ENCODE measurements around the gene LDHAL6A. TPM values are rescaled to one million over a fixed set of nuclear protein-coding genes. Genes with fewer than 3 reads are reported as not detected.

The LDHAL6A gene
- total RNA-seq, 2 donors from 2014 or later, result not detected

DNA sequence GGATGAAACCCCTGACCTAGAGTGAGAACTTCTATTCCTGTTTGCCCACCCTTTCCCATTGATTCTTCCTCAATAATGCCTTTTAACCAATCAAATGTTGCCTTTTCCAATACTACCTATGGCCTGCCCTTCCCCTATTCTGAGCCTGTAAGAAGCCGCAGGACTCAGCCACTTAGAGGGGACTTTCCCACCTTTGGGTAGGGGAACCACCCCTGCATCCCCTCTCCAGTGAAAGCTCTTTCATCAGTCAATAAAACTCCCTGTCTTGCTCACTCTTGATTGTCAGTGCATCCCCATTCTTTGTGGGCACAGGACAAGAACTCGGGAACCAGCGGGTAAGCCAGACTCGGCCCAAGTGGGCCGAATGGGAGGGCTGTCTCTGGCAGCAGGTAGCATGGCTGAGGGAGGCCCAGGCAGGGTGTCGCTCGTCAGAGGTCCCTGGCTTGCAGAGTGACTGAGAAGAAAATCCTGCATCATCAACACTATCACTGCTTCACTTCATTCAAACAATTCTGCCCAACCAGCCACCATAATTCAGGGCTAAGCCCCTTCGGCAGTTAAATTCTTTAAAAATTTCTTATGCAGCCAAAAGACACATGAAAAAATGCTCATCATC, 30.4 kb downstream of the LDHAL6A start:
- ATAC-seq, result no peak
- intact Hi-C loops (cut with DNase I, micrococcal nuclease), result no loop called here
- no peak for DNase-seq

DNA sequence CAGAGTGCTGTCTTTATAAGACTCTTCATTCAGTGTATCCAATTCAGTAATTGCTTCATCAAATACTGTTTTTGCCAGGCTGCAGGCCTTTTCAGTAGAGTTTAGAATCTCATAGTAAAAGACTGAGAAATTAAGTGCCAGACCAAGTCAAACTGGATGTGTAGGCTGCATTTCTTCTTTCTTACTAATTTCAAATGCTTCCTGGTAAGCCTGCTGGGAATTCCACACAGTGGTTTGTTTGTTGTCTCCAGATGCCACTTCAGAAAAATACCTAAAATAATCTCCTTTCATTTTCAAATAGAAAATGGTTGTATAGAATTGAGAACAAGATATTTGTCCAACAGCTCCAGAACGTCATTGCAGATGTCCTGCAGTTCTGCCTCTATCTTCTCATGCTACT, 34.7 kb downstream of the LDHAL6A start:
- intact Hi-C loops (cut with DNase I, micrococcal nuclease), result no loop called here
- ATAC-seq (no peak), DNase-seq (no peak)

DNA sequence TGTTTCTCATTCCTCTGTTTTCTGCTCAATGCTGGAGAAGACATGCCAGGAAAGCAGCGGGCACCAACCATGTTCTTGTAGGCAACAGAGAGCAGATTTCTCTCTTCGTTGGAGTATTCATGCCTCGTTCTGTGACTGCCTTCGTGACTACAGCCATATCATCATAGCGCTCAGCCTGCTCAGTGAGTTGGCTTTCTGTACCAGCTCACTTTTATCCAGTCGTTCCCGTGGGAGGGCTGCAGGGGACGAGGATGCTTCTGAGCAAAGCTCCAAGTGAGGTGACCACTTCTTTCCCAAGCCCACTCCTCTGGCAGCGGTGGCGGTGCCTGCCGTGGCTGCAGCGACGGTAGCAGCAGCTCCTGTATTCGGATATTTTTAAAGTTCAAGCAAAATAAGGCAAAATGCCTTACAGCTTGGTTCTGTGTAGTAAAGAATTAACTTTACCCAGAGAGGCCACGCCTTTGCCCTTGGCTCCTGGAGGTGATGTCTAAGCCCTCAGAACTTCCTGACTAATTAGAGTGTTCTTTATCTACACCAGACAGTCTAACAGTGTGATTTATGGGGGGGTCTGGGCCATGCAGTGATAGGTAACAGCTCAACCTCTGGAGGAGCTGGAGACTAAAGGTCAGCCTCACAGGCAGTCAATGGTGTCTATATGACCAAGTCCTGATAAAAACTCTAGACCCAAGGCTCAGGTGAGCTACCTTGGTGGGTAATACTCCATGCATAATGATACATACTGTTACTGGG, 35.3 kb downstream of the LDHAL6A start:
- ATAC-seq (peak; percentile 90), DNase-seq (peak in 1 of 2 donors; percentile 31)
- intact Hi-C loops (cut with DNase I, micrococcal nuclease), result no loop called here

DNA sequence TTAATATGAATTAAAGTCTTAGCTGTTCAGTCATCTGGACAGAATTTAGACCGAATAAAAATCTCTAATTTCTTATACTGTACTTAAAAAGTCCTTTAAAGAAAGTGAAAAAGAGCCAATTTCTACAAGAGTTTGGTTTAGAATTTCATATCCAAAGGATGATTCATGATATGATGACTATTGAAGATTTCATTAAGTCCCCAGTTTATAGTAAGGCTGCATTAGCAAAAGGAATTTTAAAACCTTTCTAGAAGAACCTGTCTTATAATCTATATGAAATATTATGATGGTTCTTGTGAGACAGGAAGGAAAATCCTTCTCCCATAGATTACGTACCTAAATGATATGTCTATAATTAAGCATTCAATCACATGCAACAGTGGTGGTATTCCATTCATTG, 36.3 kb downstream of the LDHAL6A start:
- no peak for ATAC-seq
- intact Hi-C loops (cut with DNase I, micrococcal nuclease), result no loop called here
- no peak for DNase-seq

DNA sequence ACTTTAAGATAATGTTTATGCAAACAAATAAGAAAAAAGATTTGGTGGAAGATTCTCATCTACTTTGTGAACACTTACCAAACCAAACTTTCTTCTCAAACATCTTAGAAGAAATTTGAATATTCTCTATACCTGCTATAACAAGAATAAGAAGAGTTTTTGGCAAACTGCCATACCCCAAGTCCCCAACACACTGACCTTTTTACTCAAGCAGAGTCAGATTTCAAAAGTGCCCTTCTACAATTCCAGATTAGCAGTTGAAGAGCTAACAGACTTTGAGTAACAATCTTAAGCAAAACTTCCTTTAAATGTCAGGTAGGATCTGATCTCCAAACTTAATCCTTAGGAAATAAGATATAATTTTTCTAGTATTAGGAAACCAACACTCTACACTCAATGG, 37.2 kb downstream of the LDHAL6A start:
- no peak for DNase-seq
- intact Hi-C loops (cut with DNase I, micrococcal nuclease), result no loop called here
- ATAC-seq, result no peak

DNA sequence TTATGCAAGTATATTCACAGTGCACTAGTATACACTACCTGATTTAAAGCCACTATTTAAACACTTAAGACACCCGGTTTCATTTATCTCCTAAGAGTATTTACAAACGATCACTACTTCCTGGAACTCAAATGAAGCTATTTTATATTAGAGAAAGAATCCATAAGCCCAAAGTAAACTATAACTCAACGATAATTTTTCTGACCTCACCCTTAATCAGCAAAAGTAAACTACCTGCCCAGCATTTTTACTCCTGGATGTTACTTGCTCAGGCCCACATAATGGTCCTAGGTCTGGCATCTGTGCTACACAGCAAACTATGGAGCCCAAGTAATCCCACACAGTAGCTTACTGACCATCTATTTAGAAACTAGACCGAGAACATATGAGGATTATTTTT, 37.7 kb downstream of the LDHAL6A start:
- no peak for DNase-seq
- peak; percentile 34 for ATAC-seq
- intact Hi-C loops (cut with DNase I, micrococcal nuclease), result no loop called here

DNA sequence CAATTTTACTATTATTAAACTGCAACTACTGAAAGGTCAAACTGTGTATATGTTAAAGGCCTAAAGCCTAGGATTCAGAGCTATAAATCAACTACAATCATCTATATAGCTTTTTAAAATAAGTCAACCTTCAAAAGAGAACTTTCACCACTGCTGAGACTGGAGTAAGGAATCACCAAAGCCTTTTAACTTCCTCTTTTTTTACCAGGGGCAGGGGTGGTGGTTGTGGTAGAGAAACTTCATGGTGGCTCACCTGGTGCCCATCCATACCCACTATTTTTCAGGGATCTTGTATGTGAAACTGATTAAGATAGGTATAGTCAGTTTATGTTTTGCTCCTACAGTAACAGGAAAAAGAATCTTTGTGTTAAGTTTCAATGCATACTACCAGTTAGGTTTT, 39.6 kb downstream of the LDHAL6A start:
- ATAC-seq, result no peak
- intact Hi-C loops (cut with DNase I, micrococcal nuclease), result no loop called here

DNA sequence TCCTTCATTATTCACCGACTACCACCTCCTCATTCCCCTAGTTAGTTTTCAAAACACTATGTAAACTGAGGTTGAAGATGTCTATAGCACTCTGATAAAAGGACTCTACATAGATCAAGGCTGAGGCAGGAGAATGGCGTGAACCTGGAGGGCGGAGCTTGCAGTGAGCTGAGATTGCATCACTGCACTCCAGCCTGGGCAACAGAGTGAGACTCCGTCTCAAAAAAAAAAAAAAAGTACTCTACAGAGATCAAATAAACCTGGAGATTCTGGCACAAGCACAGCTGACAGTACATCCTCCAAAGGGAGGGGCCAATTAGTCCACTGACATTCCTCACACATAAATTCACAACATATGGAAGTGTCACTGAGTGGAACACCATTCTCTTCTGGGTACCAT, 40.0 kb downstream of the LDHAL6A start:
- intact Hi-C loops (cut with DNase I, micrococcal nuclease), result no loop called here
- ATAC-seq (peak; percentile 36), DNase-seq (no peak)

More for the DNA sequence above, 39.6 kb downstream of the LDHAL6A start:
- no peak for DNase-seq

DNA sequence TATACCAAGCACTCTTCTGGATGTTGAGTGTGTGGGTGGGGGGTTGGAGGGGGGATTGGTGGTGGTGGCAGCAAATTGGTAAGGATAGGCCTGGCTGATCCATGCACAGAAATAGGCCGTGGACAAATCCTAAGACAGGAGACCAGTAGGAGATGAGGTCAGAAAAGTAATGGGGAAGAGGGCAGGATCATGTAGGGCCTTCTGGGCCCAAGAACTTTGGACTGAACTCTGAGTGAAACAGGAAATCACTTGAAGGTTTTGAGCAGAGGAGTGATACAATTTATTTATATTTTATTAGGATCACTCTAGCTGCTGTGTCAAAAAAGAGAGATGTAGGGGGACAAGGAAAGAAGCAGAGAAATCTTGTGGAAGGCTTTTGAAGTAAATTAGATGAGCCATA, 42.4 kb downstream of the LDHAL6A start:
- ATAC-seq (peak; percentile 56), DNase-seq (no peak)
- intact Hi-C loops (cut with DNase I, micrococcal nuclease), result no loop called here

DNA sequence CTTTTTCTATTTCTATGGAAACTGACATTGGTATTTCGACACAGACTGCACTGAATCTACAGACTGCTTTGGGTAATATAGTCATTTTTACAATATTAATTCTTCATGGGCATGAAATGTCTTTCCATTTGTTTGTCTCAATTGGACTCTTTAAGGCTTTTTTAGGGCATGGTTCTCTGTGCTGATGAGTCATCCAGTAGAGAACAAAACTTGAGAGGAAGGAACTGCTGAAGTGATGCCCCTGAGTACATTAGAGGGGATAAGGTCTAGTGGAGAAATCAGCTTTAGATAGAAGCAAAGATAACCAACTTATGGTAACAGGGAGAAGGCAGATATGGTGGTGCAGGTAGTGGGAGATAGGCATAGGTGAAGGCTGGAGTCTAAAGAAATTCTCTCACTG, 46.0 kb downstream of the LDHAL6A start:
- ATAC-seq (no peak), DNase-seq (no peak)
- intact Hi-C loops (cut with DNase I, micrococcal nuclease), result no loop called here

DNA sequence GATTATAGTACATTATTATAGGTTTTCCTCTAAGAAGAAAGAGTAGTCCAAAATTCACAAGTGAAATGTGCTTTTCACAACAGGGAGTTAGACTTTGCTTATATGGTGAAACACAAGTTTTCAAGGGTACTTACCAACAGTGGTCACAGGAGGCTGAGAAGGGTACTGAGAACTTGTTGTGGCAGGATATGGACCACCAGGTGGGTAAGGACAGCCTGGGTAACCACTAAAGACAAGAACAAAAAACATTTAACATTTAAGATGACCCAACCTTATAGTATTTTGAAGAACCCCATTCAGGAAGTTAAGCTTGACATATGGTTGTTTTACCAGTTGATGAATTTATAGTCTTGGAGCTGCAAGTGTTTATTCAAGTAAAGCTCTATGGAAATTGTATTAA, 46.7 kb downstream of the LDHAL6A start:
- DNase-seq, result no peak
- intact Hi-C loops (cut with DNase I, micrococcal nuclease), result no loop called here
- ATAC-seq, result no peak

DNA sequence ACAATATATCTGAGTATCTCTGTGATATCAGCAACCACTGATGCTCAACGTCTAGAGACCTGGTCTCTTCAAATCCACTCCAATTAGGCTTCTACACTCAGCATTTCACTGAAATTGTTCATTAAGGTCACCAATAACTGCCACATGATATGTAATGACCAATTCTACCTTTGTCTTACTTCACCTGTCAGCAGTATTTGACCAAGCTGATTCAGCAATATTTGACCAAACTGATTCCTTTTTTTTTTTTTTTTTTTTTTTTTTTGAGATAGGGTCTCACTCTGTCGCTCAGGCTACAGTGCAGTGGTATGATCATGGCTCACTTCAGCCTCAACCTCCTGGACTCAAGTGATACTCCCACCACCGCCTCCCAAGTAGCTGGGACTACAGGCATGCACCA, 65.5 kb downstream of the LDHAL6A start:
- ATAC-seq (no peak), DNase-seq (no peak)
- intact Hi-C loops (cut with DNase I, micrococcal nuclease), result no loop called here

DNA sequence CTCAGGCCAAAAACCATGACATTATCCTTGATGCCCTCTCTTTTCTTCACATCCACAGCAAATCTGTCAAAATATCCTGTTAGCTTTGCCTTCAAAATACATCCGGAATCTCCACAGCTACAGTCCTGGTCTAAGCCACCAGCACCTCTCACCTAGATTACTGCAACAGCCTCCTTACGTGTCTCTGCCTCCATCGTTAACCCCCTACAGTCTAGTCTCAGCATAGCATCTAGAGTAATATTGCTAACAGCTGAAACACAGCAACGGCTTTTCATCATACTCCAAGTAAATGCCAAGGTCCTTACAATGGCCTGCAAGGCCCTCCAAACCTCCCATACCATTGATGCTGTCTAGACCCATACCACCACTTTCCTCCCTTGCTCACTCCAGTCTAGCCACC, 66.7 kb downstream of the LDHAL6A start:
- no peak for DNase-seq

DNA sequence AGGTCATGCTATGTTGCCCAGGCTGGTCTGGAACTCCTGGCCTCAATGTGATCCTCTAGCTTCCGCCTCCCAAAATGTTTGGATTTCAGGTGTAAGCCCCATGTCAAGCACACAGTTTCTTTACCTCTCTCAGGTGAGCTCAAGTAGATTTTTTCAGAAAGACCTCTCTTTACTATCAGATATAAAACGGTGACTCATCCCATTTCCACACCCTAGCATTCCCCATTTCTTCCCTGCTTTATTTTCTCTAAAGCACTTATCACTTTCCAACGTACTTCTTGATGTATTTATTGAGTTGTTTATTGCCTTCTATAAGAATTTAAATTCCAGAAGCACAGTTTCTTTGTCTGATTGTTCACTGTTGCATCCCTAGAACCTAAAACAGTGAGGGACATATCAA, 67.4 kb downstream of the LDHAL6A start:
- no peak for DNase-seq
- intact Hi-C loops (cut with DNase I, micrococcal nuclease), result no loop called here
- ATAC-seq, result no peak

More for the DNA sequence above, 66.7 kb downstream of the LDHAL6A start:
- no peak for ATAC-seq
- intact Hi-C loops (cut with DNase I, micrococcal nuclease), result no loop called here

DNA sequence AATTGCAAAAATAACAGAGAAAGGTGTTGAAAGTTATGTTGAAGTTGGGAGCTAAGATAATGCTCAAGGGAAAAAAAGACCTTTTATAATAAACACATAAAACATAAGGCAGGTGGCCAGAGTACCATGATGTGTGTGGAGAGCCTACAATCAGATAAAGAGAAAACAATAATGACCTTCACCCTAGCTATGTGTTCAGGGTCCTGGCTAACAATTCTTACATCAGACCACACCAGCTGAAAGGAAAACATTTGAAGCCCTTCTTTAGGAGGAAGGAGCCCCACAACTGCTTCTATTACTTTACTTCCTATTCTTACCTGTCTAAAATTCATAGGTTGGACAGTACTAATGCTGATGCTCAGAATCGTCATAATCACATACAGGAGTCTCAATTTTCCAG, 68.6 kb downstream of the LDHAL6A start:
- DNase-seq, result no peak
- intact Hi-C loops (cut with DNase I, micrococcal nuclease), result no loop called here
- ATAC-seq, result no peak

DNA sequence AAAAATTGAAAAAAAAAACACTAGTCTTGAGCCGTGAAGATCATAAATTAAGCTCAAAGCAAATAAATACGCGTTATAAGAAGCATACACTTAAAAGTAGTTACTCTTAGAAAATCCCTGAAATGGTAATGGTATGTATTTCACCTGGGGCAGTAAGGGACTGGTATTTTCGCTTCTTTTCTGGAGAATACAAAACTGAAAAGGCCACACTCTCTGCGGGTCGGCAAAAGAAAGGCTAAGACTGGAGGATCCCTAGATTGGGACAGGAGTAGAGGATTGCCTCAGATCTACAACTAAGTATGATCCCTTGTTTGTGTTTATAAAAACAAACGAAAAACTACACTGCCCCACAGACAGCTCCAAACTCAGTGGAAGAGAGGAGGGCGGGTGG, 70.5 kb downstream of the LDHAL6A start:
- intact Hi-C loops (cut with DNase I, micrococcal nuclease), result no loop called here
- ATAC-seq (no peak), DNase-seq (no peak)

DNA sequence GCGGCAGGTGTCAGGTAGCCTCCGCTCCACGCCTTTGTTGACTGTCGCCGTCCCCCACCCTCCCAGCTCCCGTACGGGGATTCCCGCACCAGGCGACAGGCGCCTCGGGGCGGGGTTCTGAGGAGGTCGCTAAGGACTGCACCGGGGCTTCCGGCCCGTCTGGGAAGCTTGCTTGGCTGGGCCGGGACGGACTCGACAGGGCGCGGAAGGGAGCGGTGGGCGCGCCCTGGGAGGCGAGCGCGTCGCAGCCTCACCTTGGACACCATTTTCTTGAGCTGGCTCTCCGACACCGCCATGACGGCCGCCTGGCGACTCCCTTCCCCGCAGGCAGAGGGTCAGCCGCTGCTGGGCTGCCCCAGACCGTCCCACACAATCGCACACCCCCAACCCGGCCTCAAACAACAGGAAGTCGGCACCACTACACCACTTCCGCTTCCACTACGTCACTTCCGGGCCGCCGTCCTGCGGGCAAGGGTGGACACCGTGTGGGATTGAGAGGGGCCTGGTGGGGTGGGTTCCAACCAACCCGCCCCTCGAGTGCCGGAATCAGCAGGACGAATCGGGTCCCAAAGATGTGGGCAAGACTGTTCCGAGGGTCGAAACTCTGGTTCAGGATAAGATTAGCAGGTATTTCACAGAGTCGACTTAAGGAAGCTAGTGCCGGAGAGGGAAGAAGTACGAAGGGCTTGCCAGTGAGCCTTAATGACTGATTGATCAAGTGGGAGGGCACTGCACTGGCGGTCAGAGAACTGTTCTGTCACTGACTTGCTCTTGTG, 71.1 kb downstream of the LDHAL6A start, which contains the start of gene TSG101:
Gene TSG101, minus strand, starts transcription at position 422 of the 776 bp plus-strand sequence. Its CDS starts 126 bp downstream, at position 296.
- intact Hi-C loops (cut with DNase I, micrococcal nuclease), result no loop called here
- ATAC-seq, result peak; percentile 91
- DNase-seq, result peak; percentile 95 to 97

DNA sequence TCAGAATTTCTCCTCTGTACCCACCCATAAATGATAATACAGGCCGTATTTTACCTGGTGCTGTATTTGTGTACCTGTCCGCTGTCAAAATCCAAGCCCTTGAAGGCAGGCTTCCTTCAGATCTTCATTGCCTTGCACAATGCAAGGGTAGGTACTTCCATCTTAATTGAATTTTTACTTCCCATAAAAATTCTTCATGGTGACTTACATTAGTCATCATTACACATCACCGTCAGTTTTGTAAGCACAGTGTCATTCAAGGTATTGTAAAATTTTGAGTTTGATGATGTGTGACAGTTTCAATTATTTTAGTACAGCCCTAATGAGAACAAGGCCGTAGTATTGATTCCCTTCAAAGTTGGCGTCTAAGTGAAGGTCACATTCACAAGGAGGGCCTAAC, 71.9 kb downstream of the LDHAL6A start:
- intact Hi-C loops (cut with DNase I, micrococcal nuclease), result no loop called here
- no peak for DNase-seq
- ATAC-seq, result peak; percentile 7
